NCI-H82 treated with DMSO at 0.1 percent for 48 hours (cell line): ENCODE measurements around the gene KIAA0586.
"Not testable (repeated sequence)": the region's sequence is repeated elsewhere in the genome, so short reads cannot be mapped to it uniquely, and the experiment has no call there.

ENCODE experiments used
- DNase-seq: peaks from one replicate; lab custom pipeline; 2025; ENCODE audit not compliant: unreplicated experiment; lab: John Stamatoyannopoulos, UW

KIAA0586 gene

GRCh38 chr14:58427281-58428117 is at the start of gene KIAA0586, which contains the start of gene TIMM9:
TSS of gene KIAA0586 (plus strand) at chr14:58427719. CDS start at chr14:58428265, 546 bp downstream.
TSS of gene TIMM9 (minus strand) at chr14:58427531. CDS start at chr14:58411945, 15,586 bp downstream.
- DNase-seq: peak; percentile 88

DNA sequence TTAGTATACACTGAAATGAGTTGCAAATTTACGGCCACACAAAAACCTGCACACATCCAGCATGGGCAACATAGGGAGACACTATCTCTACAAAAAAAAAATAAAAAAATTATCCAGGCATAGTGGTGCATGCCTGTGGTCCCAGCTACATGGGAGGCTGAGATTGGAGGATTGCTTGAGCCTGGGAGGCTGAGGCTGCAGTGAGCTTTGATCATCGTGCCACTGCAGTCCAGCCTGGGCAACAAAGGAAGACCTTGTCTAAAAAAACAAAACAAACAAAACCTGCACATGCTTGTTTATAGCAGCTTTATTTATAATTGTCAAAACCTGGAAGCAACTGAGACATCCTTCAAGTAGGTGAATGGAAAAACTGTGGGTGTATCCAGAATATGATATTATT is 36.7 kb upstream of the KIAA0586 start:
- no peak for DNase-seq

- no peak for DNase-seq
These were observed 32.0 kb upstream of the KIAA0586 start for GRCh38 chr14:58395562-58395811.

DNA sequence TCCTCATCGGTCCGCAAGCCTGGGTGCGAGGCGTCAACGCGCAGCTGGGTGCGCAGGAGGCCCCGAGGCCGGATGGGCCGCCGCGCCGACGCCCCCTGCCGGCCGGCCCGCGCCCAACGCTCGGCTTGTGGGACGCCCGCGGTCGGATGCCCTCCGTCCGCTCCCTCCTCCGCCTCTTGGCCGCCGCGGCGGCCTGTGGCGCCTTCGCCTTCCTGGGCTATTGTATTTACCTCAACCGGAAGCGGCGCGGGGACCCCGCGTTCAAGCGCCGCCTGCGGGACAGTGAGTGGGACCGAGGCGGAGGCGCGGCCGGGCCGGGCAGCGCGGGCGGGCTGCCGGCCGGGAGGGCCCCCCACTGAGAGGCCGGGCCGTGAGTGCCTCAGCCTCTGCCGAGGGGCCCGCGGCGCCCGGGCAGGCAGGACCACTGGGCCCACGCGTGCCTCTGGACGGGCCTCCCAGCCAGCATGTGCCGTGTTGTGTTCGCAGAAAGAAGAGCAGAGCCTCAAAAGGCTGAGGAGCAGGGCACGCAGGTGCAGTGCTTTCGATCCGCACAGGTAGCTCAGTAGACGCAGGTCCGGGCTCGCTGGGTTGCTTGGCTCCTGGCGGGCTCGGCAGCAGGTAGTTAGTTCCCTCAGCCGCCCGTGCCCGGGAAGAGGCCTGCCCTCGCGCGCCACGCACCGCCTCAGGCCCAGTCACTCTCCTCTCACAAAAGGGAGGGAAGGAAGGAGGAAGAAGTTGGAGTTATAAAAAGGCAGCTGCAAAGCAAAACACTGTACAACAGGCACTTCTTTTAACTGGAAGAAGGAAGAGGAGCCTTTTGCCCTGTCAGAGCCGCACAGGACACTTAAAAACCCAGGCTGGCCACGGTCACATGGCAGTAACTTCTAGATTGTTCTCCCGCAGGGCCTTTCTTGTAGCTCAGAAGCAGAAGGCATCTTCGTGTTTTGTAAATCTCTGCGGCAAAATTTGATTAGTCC is 31.4 kb upstream of the KIAA0586 start, which contains the start of gene TOMM20L:
Gene TOMM20L (plus strand): TSS at position 119 of the 977 bp plus-strand sequence. CDS start 28 bp downstream, at position 147.
- DNase-seq: no peak

- DNase-seq: no peak
These were observed 30.4 kb upstream of the KIAA0586 start for GRCh38 chr14:58397156-58397555.

- no peak for DNase-seq
These were observed 29.0 kb upstream of the KIAA0586 start for GRCh38 chr14:58398495-58398894.

GRCh38 chr14:58398895-58399294 is 28.6 kb upstream of the KIAA0586 start:
- no peak for DNase-seq

DNA sequence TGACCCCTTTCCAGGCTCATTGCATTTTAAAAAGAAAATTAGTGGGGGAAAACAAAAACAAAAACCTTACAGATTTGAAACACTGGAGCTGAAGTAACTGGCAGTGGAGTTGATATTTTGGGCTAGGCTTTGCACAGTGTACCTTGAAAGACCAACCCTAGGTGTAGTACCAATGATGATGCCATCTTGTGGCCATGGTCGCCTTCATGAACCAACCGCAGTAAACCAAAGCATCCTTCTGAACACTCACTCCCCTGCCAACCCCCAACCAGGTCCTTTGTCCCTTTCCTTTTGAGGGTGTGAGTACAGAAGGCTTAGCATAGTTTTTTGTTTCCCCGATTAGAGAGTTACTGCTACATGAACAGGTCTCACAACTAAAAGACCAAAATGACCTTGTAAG is 25.9 kb upstream of the KIAA0586 start:
- DNase-seq: no peak

DNA sequence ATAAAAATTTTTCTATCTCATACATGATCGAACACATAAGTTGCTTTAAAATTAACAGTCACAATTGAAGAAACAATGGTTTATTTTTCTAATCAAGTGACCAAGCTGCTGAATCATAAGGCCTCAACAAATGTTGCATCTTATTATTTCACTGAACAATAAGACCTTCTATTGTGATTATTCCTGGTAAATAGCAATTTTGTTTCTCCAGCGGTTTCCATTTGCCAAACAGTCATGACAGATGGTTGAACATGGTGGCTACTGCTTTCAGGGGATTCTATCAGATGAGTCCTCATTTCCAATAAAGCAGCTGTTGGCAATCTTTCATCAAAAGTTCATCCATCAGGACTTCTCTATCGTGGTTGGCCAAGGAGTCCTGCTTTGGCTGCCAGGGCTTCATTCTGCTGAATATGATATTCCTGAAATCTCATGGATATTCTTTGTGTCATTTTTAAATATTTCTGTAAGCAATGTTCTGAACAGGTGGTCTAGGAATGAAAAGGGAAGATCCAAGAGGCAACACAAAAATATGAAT is 18.8 kb upstream of the KIAA0586 start:
- DNase-seq: no peak

DNA sequence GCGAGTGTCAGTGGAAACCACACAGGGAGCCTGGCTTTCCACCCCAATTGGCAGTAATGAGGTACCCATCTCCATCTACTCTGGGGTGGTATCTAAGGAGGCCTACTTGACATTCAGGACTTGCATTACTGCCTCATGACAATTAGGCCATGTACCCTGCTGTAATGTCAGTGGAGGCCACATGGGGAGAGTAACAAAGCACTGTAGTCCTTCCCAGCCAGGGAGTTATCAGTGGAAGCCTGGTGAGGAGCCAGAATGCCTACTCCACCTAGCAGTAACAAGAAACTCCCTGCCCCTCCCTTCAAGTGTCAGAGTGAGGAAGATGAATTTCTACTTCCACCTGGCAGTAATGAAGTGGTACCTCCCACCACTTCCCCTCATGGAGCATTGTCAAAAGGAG is 12.7 kb upstream of the KIAA0586 start:
- DNase-seq: no peak

- DNase-seq: no peak
These were observed 11.6 kb upstream of the KIAA0586 start for GRCh38 chr14:58415636-58416547.

DNA sequence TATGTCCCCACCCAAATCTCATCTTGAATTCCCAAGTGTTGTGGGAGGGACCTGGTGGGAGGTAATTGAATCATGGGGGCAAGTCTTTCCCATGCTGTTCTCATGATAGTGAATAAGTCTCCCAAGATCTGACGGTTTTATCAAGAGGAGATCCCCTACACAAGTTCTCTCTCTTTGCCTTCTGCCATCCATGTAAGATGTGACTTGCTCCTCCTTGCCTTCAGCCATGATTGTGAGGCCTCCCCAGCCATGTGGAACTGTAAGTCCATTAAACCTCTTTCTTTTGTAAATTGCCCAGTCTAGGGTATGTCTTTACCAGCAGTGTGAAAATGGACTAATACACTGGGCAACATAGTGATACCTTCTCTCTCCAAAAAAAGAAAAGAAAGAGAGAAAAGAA is 10.6 kb upstream of the KIAA0586 start:
- not testable (repeated sequence) for DNase-seq

DNA sequence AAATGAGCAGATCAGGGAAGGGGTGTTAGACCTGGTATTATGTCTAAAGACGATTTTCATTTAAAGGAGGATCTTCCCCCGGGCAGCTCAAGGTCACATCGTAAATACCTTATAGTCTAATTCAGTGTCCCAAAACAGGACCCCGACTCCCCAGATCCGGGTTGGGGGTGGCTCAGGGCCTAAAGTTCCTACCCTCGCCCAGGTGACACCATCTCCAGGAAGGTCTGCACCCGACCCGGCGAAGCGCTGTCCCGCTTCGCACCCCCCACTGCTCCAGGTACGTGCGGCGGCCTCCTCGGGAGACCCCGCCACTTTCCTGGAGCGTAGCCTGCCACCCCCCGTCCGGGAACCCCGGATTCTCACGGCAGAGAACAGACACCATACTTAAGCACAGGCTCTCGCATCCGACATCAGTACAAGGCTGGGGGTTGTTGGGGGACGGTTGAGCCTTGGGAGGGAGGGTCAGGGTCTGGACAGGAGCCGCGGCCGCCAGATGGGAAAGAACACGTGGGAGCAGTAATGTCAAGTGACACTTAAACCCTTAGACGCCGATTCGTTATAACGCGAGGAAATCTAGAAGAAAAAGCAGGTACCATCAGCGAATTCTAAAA is 744 bp upstream of the KIAA0586 start:
- peak; percentile 66 for DNase-seq

DNA sequence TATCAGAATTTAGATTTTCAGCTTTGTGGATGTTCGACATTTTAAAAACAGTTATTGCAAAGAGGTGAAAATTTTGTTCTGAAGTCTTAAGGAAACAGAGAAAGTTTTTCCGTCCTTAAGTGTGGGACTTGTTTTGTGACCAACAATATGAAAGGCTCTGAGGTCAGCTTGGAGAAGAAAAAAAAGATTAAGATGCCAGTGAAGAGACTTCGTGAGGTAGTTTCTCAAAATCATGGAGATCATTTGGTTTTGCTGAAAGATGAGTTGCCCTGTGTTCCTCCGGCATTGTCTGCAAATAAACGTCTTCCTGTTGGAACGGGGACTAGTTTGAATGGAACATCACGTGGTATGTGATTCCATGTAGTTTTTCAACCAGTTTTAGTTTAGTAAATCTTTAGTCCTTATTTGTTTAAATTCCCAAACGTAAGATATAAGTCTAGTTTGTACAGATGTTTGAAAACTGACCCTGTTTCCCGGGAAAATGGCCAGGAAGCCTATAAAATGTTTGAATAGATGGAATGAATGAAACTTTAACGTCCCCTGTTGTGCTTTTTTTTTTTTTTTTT is 682 bp downstream of the KIAA0586 start:
- DNase-seq: no peak

DNA sequence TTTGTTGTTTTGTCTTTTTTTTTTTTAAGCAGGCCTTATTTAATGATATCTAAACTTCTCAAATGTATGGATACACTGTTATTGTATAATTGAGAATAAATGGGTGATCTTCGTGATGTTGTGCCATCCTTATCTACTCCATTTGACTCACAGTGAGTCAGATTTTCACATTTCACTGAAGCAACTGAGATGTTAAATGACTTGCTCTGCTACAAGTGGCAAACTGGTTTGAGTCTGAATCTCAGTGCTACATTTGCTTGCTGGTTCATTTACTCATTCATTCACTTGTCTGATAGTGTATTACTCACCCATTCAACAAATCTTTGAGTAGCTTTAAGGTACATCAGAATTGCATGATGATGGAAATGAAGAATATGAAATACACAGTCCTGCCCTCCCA is 2.6 kb downstream of the KIAA0586 start:
- no peak for DNase-seq

DNA sequence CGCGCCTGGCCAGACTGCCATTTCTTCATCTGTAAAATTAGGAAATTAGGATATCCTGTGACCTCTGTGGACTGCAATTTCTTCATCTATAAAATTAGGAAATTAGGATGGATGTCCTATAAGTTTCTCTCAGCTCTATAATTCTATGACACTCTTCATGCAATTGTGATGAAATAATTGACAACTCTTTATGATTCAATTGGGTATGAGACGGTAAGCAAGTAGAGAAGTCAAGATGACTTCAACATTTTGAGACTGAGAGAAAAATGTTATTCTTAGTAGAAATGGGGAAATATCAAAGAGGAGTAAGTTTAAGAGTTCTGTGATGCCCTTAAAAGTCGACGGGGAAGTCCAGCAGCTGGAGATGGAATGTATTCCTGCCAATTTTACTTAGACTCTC is 12.0 kb downstream of the KIAA0586 start:
- no peak for DNase-seq

DNA sequence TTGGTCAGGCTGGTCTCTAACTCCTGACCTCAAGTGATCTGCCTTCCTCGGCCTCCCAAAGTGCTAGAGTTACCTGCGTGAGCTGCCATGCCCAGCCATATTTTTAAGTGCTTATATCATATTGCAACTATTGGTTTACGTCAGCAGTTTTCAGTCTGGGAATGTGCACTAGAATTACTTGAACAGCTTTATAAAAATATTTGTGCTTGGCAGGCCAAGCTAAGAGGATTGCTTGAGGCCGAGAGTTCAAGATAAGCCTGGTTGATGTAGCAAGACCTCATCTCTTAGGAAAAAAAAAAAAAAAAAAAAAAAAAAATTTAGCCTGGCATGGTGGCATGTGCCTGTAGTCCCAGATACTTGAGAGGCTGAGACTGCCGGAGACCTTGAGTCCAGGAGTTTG is 17.1 kb downstream of the KIAA0586 start:
- no peak for DNase-seq

GRCh38 chr14:58455593-58456265 is 28.2 kb downstream of the KIAA0586 start:
- no peak for DNase-seq

- DNase-seq: no peak
These were observed 33.3 kb downstream of the KIAA0586 start for GRCh38 chr14:58460772-58461171.
